NAMALWA (cell line): Measurements from ENCODE around the gene TAOK3.

ENCODE experiments used
- DNase-seq: peaks from one replicate; pipeline ENCODE4 v3.0.0-alpha.2; 2015; ENCODE audit warnings: low spot score

Gene TAOK3

GRCh38 chr12:118212606-118213005 is 160.1 kb downstream of the TAOK3 start:
- no peak for DNase-seq

DNA sequence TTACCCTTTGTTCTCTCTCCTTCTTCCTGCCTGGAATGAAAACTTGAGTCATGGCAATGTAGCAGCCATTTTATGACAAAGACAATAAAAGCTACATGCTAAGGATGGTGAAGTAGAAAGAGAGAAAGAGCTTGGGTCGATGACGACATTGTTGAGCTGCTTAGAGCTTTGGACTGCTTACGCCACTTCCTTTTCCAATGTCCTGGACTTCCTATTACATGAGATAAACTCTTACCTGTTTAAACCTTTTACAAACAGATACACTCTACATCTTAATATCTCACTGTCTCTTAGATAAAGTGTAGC is 166.6 kb downstream of the TAOK3 start:
- DNase-seq: no peak

DNA sequence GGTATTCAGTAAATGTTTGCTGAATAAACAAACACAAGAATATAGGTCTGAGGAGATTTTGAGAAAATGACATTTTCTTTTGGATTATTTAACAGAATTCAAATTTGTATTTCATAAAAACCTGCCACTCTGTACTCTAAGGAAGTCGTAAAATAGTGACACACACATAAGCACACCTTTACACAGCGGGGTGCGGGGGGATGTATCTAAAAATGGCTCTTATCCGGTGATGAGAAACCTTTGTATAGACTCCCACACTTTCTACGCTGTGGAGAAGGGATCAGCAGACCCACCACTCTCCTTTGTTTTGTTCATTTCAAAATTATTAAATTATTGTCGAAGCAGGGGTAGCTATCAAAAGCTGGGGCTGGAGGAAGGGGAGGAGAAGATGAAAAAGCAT is 178.7 kb downstream of the TAOK3 start:
- no peak for DNase-seq

- no peak for DNase-seq
Measured at GRCh38 chr12:118193477-118193876, 179.2 kb downstream of the TAOK3 start.

- no peak for DNase-seq
Measured at GRCh38 chr12:118190266-118190665, 182.4 kb downstream of the TAOK3 start.

DNA sequence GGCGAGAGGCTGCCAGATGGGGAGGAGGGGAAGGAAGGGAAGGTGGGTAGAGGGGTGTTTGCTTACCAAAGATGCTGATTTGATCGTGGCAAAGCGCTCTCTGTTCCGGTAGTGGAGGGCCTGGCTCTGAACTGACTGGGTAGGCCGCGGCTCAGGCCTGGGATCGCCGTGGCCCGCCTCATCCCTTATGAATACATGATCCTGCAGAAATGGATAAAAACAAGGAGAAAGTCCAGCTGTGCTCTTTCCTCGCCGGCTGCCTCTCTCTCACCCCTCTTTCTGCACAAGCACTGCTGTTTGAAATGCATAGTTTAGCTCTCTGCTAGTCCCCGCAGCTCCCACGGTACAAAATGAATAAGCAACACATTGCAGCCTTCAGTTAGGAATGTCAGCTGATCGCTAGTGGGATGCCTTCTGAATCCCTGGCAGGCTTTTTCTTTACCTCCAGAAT is 182.9 kb downstream of the TAOK3 start:
- no peak for DNase-seq

- DNase-seq: no peak
Measured at GRCh38 chr12:118188690-118189371, 183.9 kb downstream of the TAOK3 start.

DNA sequence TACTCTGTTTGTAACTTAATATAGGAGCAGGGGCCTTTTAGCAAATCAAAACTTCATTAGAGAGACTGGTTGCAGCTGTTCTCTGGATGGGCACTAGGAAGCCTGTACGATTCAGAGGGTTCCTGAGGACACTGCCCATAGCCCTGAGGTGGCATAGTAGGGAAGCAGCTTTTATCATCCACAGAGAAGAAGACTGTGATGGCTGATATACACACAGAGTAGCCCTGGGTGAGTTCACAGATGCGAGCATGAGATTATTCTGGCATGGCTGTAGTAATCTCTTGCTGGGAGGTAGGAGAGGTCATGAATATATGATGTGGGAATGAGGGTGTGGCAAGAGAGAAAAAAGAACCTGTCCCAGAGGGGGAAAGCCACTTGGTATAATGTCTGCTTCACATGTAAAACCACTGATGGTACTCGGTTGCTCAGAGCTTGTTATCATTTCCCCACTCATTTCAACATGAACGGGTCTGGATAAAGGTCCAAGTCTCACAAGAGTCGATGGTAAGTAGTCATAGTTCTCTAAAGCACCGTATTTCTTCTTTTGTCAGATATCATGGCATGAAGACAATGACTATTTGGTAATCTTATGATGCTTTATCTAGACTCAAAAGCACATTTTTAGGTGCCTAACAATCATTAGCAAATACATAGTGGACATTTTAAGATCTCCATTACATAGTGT is 184.8 kb downstream of the TAOK3 start:
- DNase-seq: no peak

DNA sequence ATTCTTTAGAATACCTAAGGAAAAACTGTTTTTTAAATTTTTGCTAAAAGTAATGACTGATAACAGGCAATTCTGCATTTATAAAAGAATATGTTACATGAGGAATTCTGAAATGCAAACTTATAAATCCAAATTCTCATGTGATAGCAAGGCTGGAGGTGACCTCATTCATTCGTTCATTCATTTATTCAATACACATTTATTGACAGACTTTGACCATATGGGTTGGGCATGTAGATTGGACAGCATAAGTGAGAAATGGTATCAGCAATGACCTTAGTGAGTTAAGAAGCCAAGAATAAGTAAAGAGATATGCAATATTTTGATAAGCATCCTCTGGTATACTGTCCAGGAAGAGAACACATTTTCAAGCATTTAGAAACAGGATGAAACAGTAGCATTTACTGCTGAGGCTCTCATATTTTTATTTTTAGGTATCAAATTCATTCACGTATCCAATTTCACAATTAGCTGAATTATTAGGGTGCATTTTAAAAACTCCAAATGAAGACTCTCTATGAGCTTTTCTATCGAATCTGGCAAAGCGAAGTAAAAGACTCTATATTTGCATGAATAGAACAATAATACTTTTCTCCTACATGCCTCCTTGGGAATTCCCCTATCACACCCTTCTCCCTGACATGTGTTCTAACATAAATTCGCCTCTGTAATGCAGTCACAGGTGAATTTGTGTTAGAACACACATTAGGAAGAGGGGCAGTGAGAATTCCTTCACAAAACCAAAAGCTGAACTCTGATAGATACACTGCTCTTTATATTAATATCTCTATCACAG is 186.9 kb downstream of the TAOK3 start:
- DNase-seq: no peak

GRCh38 chr12:118183711-118184110 is 189.0 kb downstream of the TAOK3 start:
- DNase-seq: no peak

- DNase-seq: no peak
Measured at GRCh38 chr12:118183155-118183554, 189.6 kb downstream of the TAOK3 start.

- no peak for DNase-seq
Measured at GRCh38 chr12:118175823-118176447, 196.8 kb downstream of the TAOK3 start.

GRCh38 chr12:118166946-118167345 is 205.8 kb downstream of the TAOK3 start:
- DNase-seq: no peak

DNA sequence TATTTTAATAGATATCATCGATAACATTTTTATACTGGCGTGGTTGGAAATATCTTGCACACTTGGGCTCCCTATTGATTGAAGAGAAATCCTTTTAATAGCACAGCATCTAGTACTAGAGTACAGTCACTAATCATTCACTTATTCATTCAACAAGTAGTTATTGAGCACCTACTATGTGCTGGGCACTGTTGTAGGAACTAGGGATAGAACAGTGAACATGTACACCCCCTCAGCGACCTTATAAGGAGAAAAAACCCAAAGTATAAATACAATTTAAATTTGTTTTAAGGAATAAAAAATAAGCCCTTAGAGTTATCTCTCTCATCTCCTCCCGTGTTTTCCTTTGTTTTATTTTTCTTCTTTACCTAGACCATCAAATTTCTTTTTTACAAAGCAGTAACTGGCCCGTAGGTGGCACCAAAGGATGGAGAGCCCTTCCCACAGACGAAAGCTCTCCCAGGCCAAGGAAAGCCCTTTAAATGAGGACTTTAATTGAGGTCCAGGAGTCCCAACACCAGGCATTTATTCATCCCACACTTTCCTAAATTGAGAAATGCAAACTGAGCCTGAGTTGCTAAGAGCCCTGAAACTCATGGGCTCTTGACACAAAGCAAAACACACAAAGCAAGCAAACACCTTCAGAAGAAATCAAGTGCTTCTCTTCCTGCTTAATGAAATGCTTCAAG is 207.8 kb downstream of the TAOK3 start:
- peak; percentile 43 for DNase-seq

DNA sequence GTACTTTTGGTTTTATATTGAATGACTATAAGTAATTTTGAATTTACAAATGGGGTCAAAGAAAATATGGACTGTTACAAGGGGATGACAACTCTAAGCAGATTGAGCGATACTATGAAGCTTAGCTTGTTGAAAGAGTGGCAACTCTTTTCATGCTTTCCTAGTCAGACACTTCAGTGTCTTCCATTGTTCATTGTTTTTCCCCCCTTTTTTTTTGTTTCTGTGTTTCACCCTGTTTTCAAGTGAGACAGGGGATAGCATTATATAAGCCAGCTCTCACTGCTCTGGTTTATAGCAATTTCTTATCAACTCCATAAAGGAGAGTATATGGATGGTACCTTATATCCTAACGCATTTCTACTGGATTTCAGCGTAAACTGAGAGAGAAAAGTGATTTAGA is 212.2 kb downstream of the TAOK3 start:
- no peak for DNase-seq

GRCh38 chr12:118151755-118152154 is 221.0 kb downstream of the TAOK3 start:
- no peak for DNase-seq

DNA sequence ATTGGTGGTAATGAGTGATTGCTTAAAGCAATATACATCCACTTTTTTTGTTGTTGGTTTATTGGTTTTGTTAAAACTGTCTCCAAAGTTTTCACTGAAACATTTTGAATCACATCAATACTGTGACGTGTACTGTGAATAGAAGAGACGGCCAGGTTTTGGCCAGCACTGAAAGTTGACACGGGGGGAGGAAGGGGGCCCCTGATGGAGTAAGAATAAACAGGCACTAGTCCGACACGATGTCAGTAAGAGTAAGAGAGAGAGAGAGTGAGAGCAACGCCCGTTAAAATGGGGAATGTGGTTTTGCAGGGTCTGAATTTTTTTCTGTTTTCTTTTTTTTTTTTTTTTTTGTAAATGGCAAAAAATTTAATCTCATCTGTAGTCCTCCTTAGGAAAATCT is 222.1 kb downstream of the TAOK3 start:
- DNase-seq: no peak

DNA sequence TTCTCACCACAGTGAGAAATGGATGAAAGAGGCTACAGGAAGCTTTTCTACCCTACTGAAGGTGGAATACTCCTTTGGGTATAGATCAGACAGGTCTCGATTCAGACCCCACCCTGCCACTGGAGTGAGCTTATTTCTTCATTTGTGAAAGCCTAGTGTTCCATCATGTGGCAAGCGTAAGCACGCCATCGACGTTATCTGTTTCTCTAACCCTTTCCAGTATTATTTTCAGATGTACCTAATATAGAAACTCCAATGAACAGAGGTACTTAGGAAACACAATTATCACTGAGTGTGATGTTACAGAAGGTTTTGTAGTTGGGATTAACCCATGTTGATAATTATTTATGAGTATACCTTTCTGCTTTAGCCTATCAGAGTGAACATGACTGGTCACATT is 224.4 kb downstream of the TAOK3 start:
- DNase-seq: no peak

- DNase-seq: no peak
Measured at GRCh38 chr12:118145798-118146156, 226.9 kb downstream of the TAOK3 start.

DNA sequence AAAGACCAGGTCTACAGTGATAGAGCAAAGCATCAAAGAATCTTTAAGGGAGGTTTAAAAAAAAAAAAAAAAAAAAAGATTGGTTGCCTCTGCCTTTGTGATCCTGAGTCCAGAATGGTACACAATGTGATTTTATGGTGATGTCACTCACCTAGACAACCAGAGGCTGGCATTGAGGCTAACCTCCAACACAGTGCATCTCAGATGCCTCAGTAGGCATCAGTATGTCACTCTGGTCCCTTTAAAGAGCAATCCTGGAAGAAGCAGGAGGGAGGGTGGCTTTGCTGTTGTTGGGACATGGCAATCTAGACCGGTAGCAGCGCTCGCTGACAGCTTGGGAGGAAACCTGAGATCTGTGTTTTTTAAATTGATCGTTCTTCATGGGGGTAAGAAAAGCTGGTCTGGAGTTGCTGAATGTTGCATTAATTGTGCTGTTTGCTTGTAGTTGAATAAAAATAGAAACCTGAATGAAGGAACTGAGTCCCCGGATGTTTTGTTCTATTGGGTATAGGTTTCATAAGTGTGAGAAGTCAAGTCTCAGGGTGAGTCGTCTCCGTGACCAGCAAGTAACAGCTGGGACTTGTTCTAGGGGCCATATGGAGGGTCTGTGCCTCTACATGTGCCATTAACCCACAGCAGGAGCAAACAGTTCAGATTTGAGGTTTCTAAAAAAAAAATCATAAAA is 227.5 kb downstream of the TAOK3 start:
- DNase-seq: no peak

DNA sequence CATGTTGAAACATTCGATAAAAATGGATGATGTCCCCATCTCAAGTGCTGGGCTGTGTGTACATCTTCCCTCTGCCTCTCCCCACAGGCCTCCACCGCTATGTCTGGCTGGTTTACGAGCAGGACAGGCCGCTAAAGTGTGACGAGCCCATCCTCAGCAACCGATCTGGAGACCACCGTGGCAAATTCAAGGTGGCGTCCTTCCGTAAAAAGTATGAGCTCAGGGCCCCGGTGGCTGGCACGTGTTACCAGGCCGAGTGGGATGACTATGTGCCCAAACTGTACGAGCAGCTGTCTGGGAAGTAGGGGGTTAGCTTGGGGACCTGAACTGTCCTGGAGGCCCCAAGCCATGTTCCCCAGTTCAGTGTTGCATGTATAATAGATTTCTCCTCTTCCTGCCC is 228.2 kb downstream of the TAOK3 start:
- no peak for DNase-seq

- no peak for DNase-seq
Measured at GRCh38 chr12:118140825-118141224, 231.9 kb downstream of the TAOK3 start.
